ELF-1 (cell line): ENCODE measurements around the gene ZNF653.
"Not testable (repeated sequence)": the region's sequence is repeated elsewhere in the genome, so short reads cannot be mapped to it uniquely, and the experiment has no call there.

Experiments used
- DNase-seq: peaks from one replicate; pipeline ENCODE4 v3.0.0-alpha.2; 2016; ENCODE audit warnings: low read depth, low spot score

The ZNF653 gene

GRCh38 chr19:11481534-11482383 is 23.9 kb downstream of the ZNF653 start:
- DNase-seq, result peak; percentile 89

- peak; percentile 36 for DNase-seq
Observed at GRCh38 chr19:11480715-11481533, 24.7 kb downstream of the ZNF653 start, which contains the start of gene ELAVL3. TSS of gene ELAVL3 (minus strand) at chr19:11481046. CDS start at chr19:11480608, 438 bp downstream.

GRCh38 chr19:11479898-11480714 is 25.5 kb downstream of the ZNF653 start:
- DNase-seq, result no peak

GRCh38 chr19:11479090-11479897 is 26.3 kb downstream of the ZNF653 start:
- peak; percentile 88 for DNase-seq

GRCh38 chr19:11478167-11479089 is 27.2 kb downstream of the ZNF653 start:
- DNase-seq, result no peak

GRCh38 chr19:11475861-11476260 is 29.8 kb downstream of the ZNF653 start:
- DNase-seq, result no peak

GRCh38 chr19:11475343-11475742 is 30.3 kb downstream of the ZNF653 start:
- DNase-seq, result not testable (repeated sequence)

- no peak for DNase-seq
Observed at GRCh38 chr19:11473725-11474124, 31.9 kb downstream of the ZNF653 start.

GRCh38 chr19:11468266-11468845 is 37.3 kb downstream of the ZNF653 start:
- DNase-seq, result not testable (repeated sequence)

- peak; percentile 34 for DNase-seq
Observed at GRCh38 chr19:11465600-11465999, 40.0 kb downstream of the ZNF653 start.

- no peak for DNase-seq
Observed at GRCh38 chr19:11464333-11465265, 41.0 kb downstream of the ZNF653 start.

- no peak for DNase-seq
Observed at GRCh38 chr19:11463391-11463790, 42.2 kb downstream of the ZNF653 start.

- DNase-seq, result no peak
Observed at GRCh38 chr19:11461453-11461852, 44.2 kb downstream of the ZNF653 start.

GRCh38 chr19:11460207-11460606 is 45.4 kb downstream of the ZNF653 start:
- no peak for DNase-seq

- DNase-seq, result not testable (repeated sequence)
Observed at GRCh38 chr19:11458912-11459311, 46.7 kb downstream of the ZNF653 start.

GRCh38 chr19:11458236-11458900 is 47.3 kb downstream of the ZNF653 start:
- DNase-seq, result no peak

- no peak for DNase-seq
Observed at GRCh38 chr19:11457831-11458230, 47.8 kb downstream of the ZNF653 start.

GRCh38 chr19:11457115-11457514 is 48.5 kb downstream of the ZNF653 start:
- peak; percentile 38 for DNase-seq
